HG03175 (cell line): Measurements from ENCODE around the gene VTCN1.

Experiments used
- ATAC-seq: cut with Tn5 transposase; IDR thresholded peaks from one replicate; pipeline ENCODE4 v1.9.1; 2021; ENCODE audit warnings: mild to moderate bottlenecking, moderate library complexity; ENCODE audit not compliant: unreplicated experiment

VTCN1 gene

GRCh38 chr1:117210386-117210785, 341 bp downstream of the VTCN1 start:
- ATAC-seq: no peak

GRCh38 chr1:117209094-117209493, 1.6 kb downstream of the VTCN1 start:
- no peak for ATAC-seq

GRCh38 chr1:117208580-117208979, 2.1 kb downstream of the VTCN1 start:
- no peak for ATAC-seq

- ATAC-seq: no peak
These were observed 5.4 kb downstream of the VTCN1 start for GRCh38 chr1:117205368-117205767.

- no peak for ATAC-seq
These were observed 8.9 kb downstream of the VTCN1 start for GRCh38 chr1:117201808-117202207.

DNA sequence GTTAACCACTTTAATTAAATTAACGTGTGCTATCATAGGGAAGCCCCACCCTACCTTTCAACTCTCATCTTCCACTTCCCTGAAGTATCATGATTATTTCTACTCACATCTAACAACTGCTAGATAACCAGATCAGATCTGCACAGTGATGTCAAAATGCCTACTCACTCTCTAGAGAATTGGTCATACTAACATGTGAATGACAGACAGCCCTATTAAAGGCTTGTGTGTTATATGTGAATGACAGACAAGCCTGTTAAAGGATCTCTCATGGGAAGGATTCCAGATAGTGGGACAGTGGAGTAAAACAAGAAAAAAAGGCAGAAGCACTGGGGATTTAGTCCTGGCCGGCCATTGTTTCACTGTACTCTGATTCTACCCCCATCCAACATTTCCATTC, 12.6 kb downstream of the VTCN1 start:
- ATAC-seq: no peak

- no peak for ATAC-seq
These were observed 21.0 kb downstream of the VTCN1 start for GRCh38 chr1:117189726-117190125.

GRCh38 chr1:117188816-117189437, 21.8 kb downstream of the VTCN1 start:
- no peak for ATAC-seq

- no peak for ATAC-seq
These were observed 22.4 kb downstream of the VTCN1 start for GRCh38 chr1:117188170-117188815.

GRCh38 chr1:117183112-117183511, 27.6 kb downstream of the VTCN1 start:
- no peak for ATAC-seq

DNA sequence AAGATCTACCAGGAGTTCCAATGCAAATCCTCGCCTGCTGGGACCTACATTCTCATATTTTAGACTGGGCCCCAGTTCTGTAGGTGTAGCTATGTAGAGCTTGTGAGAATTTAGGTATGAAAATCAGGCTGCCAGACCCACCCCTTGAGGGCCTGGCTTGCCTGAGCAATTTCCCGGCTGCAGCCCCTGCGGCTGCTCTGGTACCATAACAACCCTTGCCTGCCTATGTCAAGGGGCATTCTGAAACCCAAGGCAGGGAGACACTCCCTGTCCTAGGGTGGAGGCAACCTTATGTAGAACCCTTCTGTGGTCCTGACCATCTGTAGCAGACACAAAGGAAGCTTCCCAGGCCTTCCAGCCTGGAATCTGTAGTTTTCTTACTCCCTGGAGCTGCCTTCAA, 28.4 kb downstream of the VTCN1 start:
- no peak for ATAC-seq

DNA sequence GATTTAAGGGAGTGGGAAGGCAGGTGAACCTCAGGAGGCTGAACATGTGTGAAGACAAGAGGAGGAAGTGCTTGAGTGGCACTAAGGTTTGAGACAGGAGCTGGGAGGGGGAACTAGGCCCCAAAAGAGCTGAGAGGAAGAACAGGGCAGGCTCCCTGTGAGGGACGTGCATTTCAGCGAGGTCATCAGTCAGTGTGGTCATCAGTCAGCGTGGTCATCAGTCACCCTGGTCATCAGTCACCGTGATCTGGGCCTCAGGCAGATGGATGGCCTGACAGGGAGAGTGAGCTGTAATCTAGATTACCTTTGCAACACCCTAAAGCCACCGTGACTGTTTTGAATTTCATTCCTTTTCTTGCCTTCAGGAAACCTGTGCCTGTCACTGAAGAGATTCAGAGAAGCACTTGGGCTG, 29.1 kb downstream of the VTCN1 start:
- no peak for ATAC-seq

- no peak for ATAC-seq
These were observed 30.4 kb downstream of the VTCN1 start for GRCh38 chr1:117180147-117180967.

GRCh38 chr1:117179471-117179870, 31.3 kb downstream of the VTCN1 start:
- ATAC-seq: no peak

DNA sequence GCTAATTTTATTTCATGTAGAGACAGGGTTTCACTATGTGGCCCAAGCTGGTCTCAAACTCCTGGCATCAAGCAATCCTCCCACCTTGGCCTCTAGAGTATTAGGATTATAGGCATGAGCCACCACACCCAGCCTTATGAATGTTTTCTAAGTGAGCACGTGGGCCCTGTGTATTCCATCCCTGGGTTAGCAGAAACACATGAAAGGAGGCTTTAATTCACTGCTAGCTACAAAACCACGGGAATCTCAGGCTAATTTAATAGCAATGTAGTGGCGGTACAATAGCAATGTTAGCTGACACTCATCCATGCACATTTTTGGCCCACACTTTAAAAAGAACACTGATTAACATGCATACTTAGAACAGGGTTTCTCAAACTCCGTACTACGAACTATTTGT, 32.0 kb downstream of the VTCN1 start:
- no peak for ATAC-seq

GRCh38 chr1:117177376-117177775, 33.4 kb downstream of the VTCN1 start:
- no peak for ATAC-seq

GRCh38 chr1:117176579-117176978, 34.1 kb downstream of the VTCN1 start:
- ATAC-seq: no peak

DNA sequence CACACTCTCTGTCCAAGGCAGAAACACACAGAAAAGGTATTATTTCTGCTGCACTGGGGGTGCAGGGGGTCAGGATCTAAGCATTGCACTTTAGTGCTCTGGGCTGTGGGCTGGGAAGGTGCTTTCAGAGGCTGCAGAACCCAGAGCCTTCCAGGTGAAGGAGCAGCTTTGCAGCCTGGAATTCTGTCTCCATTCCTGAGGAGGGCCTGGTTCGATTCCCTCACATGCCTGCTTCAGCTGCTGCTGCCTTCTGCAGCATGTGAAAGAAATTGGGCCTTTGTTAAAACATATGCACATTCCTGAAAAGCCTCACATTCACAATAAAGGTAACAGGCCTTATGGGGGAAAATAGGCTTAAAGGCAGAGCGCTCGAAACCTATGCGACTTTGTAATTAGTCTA, 35.9 kb downstream of the VTCN1 start:
- ATAC-seq: no peak

DNA sequence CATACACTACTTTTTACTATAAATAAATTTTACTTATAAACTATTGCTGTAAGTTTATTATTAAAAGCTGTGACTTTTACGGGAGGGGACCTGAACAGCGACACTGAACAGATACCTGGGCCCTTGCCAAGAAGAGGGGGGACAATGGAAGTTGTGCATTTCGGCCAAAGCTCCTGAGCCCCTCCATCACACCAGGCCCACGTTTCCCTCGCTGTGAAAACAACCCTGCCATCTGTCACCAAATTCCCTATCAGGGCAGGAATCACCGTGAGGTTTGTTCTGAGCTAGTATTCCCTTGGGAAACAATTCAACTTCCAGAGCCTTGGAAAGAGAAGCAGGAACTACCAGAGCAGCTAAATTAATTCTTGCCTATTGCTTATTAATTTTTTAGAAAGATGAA, 37.0 kb downstream of the VTCN1 start:
- no peak for ATAC-seq

DNA sequence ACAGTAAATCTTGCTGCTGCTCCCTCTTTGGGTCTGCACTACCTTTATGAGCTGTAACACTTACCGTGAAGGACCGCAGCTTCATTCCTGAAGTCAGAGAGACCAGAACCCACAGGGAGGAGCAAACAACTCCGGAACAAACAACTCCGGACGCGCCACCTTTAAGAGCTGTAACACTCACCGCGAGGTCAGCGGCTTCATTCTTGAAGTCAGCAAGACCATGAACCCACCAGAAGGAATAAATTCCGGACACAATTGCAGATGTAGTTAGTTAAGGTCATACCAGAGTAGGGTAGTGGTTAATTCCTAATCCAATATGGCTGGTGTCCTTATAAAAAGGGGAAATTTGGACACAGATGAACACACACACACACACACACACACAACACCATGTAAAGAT, 37.7 kb downstream of the VTCN1 start:
- ATAC-seq: no peak

DNA sequence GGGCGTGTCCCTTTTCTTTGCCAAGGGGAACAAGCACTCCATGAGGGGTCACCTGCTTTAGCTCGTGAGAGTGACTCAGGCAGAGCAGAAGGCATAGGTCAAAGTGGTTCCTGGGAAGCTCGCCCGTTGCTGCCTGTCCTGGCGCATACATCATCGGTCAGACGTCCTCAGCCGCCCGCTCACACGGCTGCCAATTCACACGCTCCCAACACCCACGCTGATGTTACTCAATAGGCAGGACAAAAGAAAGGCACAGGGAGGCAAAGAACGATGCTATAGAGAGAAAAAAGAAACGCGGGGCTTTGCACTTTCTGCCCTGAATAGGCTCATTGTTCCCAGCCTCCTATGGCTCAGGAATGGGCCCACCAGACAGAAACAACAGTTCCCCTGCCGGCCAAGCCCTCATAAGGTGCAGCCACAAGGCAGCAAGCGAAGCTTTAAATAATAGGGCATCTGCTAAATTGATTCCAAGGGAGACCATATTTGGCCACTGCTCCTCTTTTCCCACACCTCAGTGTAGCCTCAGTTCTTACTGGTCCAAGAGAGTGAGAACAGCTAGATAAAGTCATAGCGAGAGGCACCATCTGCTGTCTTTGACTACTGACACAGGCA, 38.7 kb downstream of the VTCN1 start:
- ATAC-seq: no peak
